Neutrophil (primary cell): Measurements from ENCODE around the gene RABEP2.
A peak's percentile ranks its signal among the peaks of the same experiment; 100 is the strongest.
"Not testable (repeated sequence)": the region's sequence is repeated elsewhere in the genome, so short reads cannot be mapped to it uniquely, and the experiment has no call there.

ENCODE experiments used
- H3K27ac ChIP-seq: fragments of 200-600 bp; sonication (generic); 2 replicates; pipeline ENCODE4 v1.5.1; 2016; ENCODE audit warnings: mild to moderate bottlenecking, moderate library complexity
- H3K27me3 ChIP-seq: fragments of 200-600 bp; sonication (generic); 2 replicates; pipeline ENCODE4 v1.6.0; 2016; ENCODE audit warnings: mild to moderate bottlenecking
- H3K36me3 ChIP-seq: fragments of 200-600 bp; sonication (generic); 2 replicates; pipeline ENCODE4 v1.5.1; 2017
- H3K4me1 ChIP-seq, 2 experiments: fragments of 200-600 bp in 1 of 2; sonication (generic) in 1 of 2; 1 replicate in 1 of 2; 2 replicates in 1 of 2; pipeline versions ENCODE4 v1.5.1 to v1.6.1; 2013 to 2016; ENCODE audit warnings: low read depth in 1 of 2, low read length in 1 of 2, mild to moderate bottlenecking in 1 of 2, moderate library complexity in 1 of 2; ENCODE audit not compliant: control insufficient read depth in 1 of 2, insufficient read depth in 1 of 2
- H3K4me3 ChIP-seq, 2 experiments: fragments of 200-600 bp in 1 of 2; sonication (generic) in 1 of 2; 1 replicate in 1 of 2; 2 replicates in 1 of 2; pipeline ENCODE4 v1.5.1; 2013 to 2016; ENCODE audit warnings: low read depth in 1 of 2, low read length in 1 of 2, mild to moderate bottlenecking in 1 of 2, moderate library complexity in 1 of 2
- H3K9me3 ChIP-seq: fragments of 200-600 bp; sonication (generic); 2 replicates; pipeline ENCODE4 v1.5.1; 2016
- TF ChIP-seq, protein P1 (sequence below): fragments of 200-600 bp; sonication (generic); IDR thresholded peaks from 2 replicates; pipeline ENCODE4 v1.5.1; 2016; ENCODE audit warnings: antibody characterized with exemption

RABEP2 gene, protein sequence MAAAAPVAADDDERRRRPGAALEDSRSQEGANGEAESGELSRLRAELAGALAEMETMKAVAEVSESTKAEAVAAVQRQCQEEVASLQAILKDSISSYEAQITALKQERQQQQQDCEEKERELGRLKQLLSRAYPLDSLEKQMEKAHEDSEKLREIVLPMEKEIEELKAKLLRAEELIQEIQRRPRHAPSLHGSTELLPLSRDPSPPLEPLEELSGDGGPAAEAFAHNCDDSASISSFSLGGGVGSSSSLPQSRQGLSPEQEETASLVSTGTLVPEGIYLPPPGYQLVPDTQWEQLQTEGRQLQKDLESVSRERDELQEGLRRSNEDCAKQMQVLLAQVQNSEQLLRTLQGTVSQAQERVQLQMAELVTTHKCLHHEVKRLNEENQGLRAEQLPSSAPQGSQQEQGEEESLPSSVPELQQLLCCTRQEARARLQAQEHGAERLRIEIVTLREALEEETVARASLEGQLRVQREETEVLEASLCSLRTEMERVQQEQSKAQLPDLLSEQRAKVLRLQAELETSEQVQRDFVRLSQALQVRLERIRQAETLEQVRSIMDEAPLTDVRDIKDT

DNA sequence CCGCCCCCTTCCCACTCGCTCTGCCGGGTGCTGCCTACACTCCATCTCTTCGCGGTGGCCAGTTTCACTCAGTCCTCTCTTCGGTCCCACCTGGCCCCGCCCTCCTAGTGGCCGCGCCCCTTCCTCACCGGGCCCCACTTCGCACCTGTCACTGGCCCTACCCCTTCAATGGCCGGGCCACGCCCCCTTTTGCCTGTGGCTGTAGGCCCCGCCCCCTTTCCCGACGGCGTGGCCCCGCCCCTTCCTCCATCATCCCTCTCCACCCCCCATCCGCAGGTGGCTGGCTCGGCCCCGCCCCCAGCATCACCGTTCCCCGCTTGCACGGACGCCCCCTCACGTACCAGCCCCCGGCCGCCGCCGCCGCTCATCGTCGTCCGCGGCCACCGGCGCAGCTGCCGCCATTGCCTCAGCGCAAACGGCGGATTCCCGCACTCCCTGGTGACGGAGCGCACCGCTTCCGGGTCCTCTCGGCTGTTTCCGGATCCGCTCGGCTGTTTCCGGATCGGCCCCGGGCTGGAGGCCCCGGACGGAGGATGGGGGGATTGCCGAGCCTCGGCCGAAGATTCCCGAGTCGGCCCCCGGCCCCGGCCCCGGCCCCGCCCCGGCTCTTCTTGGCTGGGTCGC, at the start of gene RABEP2:
TSS of gene RABEP2 (minus strand) at position 477 of the 624 bp plus-strand sequence. CDS start at position 402, 75 bp downstream.
- Histone ChIP-seq H3K4me3 (peak within 1 kb of the TSS; percentile 91 to 94), H3K27ac (peak within 1 kb of the TSS; percentile 94), H3K27me3 (no peaks in the 10 kb centered on the region), H3K9me3 (no peaks in the 10 kb centered on the region), H3K36me3 (peaks cover 4% of the 10 kb centered on the region), H3K4me1 (peaks cover 11 to 14% of the 10 kb centered on the region in 2 experiments)
- TF ChIP-seq, protein P1, sequence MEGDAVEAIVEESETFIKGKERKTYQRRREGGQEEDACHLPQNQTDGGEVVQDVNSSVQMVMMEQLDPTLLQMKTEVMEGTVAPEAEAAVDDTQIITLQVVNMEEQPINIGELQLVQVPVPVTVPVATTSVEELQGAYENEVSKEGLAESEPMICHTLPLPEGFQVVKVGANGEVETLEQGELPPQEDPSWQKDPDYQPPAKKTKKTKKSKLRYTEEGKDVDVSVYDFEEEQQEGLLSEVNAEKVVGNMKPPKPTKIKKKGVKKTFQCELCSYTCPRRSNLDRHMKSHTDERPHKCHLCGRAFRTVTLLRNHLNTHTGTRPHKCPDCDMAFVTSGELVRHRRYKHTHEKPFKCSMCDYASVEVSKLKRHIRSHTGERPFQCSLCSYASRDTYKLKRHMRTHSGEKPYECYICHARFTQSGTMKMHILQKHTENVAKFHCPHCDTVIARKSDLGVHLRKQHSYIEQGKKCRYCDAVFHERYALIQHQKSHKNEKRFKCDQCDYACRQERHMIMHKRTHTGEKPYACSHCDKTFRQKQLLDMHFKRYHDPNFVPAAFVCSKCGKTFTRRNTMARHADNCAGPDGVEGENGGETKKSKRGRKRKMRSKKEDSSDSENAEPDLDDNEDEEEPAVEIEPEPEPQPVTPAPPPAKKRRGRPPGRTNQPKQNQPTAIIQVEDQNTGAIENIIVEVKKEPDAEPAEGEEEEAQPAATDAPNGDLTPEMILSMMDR = peak; percentile 38

DNA sequence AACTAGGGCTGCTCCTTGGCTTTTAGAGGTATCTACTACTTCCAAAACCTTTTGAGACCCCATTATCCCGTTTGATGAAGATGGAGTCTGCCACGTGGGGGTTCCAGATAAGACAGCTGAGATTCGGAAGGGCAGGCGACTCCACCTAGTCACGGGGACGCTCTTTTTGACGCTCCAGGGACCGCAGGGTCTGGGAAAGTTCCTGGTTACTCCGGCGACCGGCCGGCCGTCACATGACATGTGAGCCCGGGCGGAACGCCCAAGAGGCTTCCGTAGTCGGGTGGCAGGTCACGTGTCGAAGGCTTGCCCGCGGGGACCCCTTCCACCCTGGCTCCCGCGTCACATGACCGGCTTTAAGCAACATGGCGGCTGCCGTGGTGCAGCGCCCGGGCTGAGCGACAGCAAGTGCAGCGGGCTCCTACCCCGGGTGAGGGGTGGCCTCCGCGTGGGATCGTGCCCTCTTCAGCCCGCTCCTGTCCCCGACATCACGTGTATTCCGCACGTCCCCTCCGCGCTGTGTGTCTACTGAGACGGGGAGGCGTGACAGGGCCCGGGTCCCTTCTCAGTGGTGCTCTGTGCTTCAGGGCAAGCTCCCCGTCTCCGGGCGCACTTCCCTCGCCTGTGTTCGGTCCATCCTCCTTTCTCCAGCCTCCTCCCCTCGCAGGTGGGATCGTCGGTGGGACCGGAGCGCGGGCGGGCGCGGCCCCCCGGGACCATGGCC, 49.6 kb upstream of the RABEP2 start, which contains the start of gene SPNS1:
TSS of gene SPNS1 (plus strand) at position 342 of the 721 bp plus-strand sequence. CDS start at position 716, 374 bp downstream.
- H3K27ac ChIP-seq = peak within 1 kb of the TSS; percentile 68
- no peaks in the 10 kb centered on the region for H3K9me3 ChIP-seq
- TF ChIP-seq, protein P1 = no peak
- H3K27me3 ChIP-seq = no peaks in the 10 kb centered on the region
- H3K36me3 ChIP-seq = no peaks in the 10 kb centered on the region
- H3K4me1 ChIP-seq = peaks cover 46 to 49% of the 10 kb centered on the region in 2 experiments
- peak within 1 kb of the TSS; percentile 85 to 94 for H3K4me3 ChIP-seq

DNA sequence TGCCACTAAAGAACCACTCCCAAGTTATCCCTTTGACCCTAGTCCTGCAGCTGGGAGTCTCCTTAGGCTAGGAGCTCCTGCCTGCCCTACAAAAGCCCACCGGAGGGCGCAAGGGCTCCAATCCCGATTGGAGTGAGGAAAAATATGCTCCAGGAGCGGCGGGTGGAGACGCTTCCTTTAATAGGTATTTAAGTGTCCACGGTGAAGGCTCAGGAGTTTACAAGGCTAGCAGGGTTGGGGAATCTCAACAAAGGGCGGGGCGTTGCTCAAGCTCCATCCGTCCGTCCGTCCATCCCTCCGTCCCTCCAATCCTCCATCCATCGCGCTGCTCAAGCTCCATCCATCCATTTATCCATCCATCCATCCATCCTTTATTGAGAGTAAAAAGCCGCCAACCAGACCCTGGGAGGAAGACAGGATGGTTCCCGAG, 49.0 kb upstream of the RABEP2 start:
- H3K27me3 ChIP-seq = no peaks in the 10 kb centered on the region
- TF ChIP-seq, protein P1 = no peak

DNA sequence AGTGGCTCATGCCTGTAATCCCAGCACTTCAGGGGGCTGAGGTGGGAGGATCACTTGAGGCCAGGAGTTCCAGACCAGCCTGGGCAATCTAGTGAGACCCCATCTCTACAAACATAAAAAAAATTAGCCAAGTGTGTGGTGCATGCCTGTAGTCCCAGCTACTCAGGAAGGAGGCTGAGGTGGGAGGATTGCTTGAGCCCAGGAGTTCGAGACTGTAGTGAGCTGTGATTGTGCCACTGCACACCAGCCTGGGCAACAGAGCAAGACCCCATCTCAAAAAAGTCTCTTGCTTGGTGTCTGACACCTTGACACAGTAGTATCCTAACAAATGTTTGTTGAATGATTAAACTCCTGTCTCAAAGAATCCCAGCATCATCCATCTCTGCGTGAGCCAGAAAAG, 44.7 kb upstream of the RABEP2 start:
- not testable (repeated sequence) for H3K27ac ChIP-seq, H3K4me3 ChIP-seq, H3K9me3 ChIP-seq, H3K27me3 ChIP-seq, H3K4me1 ChIP-seq
- peaks cover 14% of the 10 kb centered on the region for H3K36me3 ChIP-seq

More for the DNA sequence above, 49.0 kb upstream of the RABEP2 start:
- no peaks in the 10 kb centered on the region for H3K9me3 ChIP-seq
- peak overlapping the region; percentile 68 for H3K27ac ChIP-seq
- no peaks in the 10 kb centered on the region for H3K36me3 ChIP-seq
- H3K4me1 ChIP-seq = peaks cover 45 to 49% of the 10 kb centered on the region in 2 experiments
- peak overlapping the region; percentile 85 to 94 for H3K4me3 ChIP-seq

DNA sequence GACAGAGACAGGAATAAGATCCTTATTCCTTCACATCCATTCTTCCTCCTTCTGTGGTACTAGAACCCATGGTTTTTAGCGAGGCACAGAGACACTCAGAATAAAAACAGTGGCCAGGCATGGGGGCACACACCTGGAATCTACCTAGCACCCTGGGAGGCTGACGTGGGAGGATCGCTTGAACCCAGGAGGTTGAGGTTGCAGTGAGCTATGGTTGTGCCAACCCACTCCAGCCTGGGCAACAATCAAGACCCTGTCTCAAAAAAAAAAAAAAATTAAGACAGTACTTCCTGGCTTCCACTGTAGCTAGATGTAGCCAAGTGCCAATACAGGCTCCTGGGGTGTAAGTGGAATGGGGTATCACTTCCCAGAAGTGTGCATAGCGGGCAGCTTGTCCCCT, 42.1 kb upstream of the RABEP2 start:
- Histone ChIP-seq H3K36me3 (peaks cover 39% of the 10 kb centered on the region), H3K9me3 (no peaks in the 10 kb centered on the region), H3K4me1 (no peaks in the 10 kb centered on the region), H3K27ac (no peak overlapping the region), H3K27me3 (no peaks in the 10 kb centered on the region), H3K4me3 (no peak overlapping the region)
- TF ChIP-seq, protein P1 = no peak
